ENCODE measurements around the gene ANGPTL4.
"Not testable (repeated sequence)": the region's sequence is repeated elsewhere in the genome, so short reads cannot be mapped to it uniquely, and the experiment has no call there.

ANGPTL4 gene

GRCh38 chr19:8340341-8341096 is 23.4 kb upstream of the ANGPTL4 start:
- no peak overlapping the region for H3K4me3 Mint-ChIP-seq
- no peaks in the 10 kb centered on the region for H3K9me3 Mint-ChIP-seq
- peaks cover 57% of the 10 kb centered on the region for H3K27me3 Mint-ChIP-seq (ENCODE audit: low read depth)
- no peaks in the 10 kb centered on the region for H3K36me3 Mint-ChIP-seq (ENCODE audit: low read depth)
- peaks cover 6% of the 10 kb centered on the region for H3K4me1 Mint-ChIP-seq (ENCODE audit: low read depth)
- H3K27ac Mint-ChIP-seq, result no peak overlapping the region
- no peak for DNase-seq (ENCODE audit: low spot score)

DNA sequence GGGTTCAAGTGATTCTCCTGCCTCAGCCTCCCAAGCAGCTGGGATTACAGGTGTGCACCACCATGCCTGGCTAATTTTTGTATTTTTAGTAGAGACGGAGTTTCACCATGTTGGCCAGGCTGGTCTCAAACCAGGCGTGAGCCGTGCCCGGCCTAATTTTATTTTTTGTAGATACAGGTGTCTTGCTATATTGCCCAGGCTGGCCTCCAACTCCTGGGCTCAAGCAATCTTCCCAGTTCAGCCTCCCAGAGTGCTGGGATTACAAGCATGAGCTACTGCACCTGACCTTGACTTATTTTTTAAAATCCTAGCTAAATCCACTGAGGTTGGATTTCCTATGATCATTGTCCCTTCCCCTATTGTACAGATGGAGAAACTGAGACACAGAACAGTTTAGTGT is 22.5 kb upstream of the ANGPTL4 start:
- H3K4me3 Mint-ChIP-seq, result peak overlapping the region; percentile 12
- H3K27me3 Mint-ChIP-seq (ENCODE audit: low read depth), result peaks cover 48% of the 10 kb centered on the region
- H3K9me3 Mint-ChIP-seq; H3K27ac Mint-ChIP-seq; H3K4me1 Mint-ChIP-seq (ENCODE audit: low read depth); DNase-seq (ENCODE audit: low spot score); H3K36me3 Mint-ChIP-seq (ENCODE audit: low read depth): not testable (repeated sequence)

- H3K36me3 Mint-ChIP-seq (ENCODE audit: low read depth), result no peaks in the 10 kb centered on the region
- H3K27me3 Mint-ChIP-seq (ENCODE audit: low read depth), result peaks cover 44% of the 10 kb centered on the region
- H3K9me3 Mint-ChIP-seq, result no peaks in the 10 kb centered on the region
- peak overlapping the region; percentile 29 for H3K4me3 Mint-ChIP-seq
- peaks cover 3% of the 10 kb centered on the region for H3K4me1 Mint-ChIP-seq (ENCODE audit: low read depth)
- no peak for DNase-seq (ENCODE audit: low spot score)
- no peak overlapping the region for H3K27ac Mint-ChIP-seq
Measured at GRCh38 chr19:8342316-8342683, 21.7 kb upstream of the ANGPTL4 start.

DNA sequence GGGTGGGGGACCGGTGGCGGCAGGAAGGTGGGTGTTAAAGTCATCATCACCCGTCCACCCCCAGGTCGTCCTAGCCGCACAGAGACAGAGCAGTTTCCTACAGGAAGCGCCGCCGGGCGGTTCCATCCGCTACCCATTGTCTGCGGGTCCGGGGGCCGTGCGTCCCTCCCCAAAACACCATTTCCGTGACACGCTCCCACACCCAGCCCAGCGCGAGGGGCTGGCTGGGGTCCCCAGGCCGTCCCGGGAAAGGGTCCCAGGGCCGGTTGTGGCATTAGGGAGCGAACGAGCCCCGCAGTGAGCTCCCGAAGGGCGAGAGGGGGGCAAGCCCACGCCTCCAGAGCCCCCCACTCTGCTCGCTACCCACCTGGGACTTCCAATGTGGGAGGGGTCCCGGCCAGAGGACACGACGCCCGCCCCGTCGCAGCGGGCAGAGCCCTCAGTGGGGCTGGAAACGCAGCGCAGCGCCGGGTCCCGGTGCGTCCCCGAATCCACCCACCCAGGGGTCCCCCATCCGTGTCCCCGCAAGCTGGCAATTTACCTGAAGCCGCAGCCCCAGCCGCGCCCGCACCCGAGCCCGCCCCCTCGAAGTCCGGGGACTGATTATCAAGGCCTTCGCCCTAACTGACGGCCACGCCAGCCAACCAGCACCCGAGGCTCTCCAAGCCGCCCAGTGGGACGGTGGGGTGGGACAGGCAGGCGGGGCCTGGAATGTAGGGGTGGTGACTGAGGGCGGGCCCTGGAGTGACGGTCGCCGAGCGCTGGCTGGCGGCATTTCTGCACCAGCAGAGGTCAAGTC is 21.1 kb upstream of the ANGPTL4 start, which contains the start of gene KANK3:
Gene KANK3 (minus strand): TSS at position 579 of the 799 bp plus-strand sequence. CDS start 5,434 bp downstream, outside the sequence.
- DNase-seq (ENCODE audit: low spot score), result peak; percentile 90
- peaks cover 39% of the 10 kb centered on the region for H3K27me3 Mint-ChIP-seq (ENCODE audit: low read depth)
- H3K36me3 Mint-ChIP-seq (ENCODE audit: low read depth), result no peaks in the 10 kb centered on the region
- peak within 1 kb of the TSS; percentile 76 for H3K4me3 Mint-ChIP-seq
- H3K4me1 Mint-ChIP-seq (ENCODE audit: low read depth), result peaks cover 3% of the 10 kb centered on the region
- H3K27ac Mint-ChIP-seq, result no peak within 1 kb of the TSS
- H3K9me3 Mint-ChIP-seq, result no peaks in the 10 kb centered on the region

GRCh38 chr19:8343483-8343844 is 20.5 kb upstream of the ANGPTL4 start:
- Mint-ChIP-seq H3K27me3 (ENCODE audit: low read depth) (peaks cover 34% of the 10 kb centered on the region), H3K4me1 (ENCODE audit: low read depth) (peaks cover 3% of the 10 kb centered on the region), H3K36me3 (ENCODE audit: low read depth) (no peaks in the 10 kb centered on the region), H3K9me3 (no peaks in the 10 kb centered on the region), H3K27ac (no peak overlapping the region), H3K4me3 (peak overlapping the region; percentile 76)
- DNase-seq (ENCODE audit: low spot score), result no peak

DNA sequence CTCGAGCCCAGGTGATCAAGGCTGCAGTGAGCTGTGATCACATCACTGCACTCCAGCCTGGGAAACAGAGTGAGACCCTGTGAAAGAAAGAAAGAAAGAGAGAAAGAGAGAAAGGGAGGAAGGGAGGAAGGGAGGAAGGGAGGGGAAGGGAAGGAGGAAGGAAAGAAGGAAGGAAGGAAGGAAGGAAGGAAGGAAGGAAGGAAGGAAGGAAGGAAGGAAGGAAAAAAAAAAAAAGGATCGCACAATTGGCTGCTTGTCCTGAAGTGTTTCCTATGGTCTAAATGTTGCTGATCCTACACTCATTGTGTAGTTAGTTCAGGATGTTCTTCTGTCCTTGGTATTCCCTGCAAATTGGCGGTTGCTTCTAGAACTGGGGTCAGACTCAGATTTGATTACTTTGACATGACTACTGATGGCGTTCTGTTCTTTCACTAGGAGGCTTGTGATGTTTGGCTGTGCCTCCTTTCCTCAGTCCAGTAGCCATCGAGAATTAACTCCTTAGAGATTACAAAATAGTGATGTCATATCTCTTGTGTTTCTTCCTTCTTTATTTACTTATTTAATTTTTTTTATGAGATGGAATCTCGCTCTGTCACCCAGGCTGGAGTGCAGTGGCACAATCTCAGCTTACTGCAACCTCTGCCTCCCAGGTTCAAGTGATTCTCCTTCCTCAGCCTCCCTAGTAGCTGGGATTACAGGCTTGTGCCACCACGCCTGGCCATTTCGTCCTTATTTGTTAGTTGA is 14.2 kb upstream of the ANGPTL4 start:
- DNase-seq (ENCODE audit: low spot score); H3K27ac Mint-ChIP-seq; H3K4me1 Mint-ChIP-seq (ENCODE audit: low read depth); H3K9me3 Mint-ChIP-seq; H3K4me3 Mint-ChIP-seq; H3K36me3 Mint-ChIP-seq (ENCODE audit: low read depth): not testable (repeated sequence)
- H3K27me3 Mint-ChIP-seq (ENCODE audit: low read depth), result peaks cover 27% of the 10 kb centered on the region

DNA sequence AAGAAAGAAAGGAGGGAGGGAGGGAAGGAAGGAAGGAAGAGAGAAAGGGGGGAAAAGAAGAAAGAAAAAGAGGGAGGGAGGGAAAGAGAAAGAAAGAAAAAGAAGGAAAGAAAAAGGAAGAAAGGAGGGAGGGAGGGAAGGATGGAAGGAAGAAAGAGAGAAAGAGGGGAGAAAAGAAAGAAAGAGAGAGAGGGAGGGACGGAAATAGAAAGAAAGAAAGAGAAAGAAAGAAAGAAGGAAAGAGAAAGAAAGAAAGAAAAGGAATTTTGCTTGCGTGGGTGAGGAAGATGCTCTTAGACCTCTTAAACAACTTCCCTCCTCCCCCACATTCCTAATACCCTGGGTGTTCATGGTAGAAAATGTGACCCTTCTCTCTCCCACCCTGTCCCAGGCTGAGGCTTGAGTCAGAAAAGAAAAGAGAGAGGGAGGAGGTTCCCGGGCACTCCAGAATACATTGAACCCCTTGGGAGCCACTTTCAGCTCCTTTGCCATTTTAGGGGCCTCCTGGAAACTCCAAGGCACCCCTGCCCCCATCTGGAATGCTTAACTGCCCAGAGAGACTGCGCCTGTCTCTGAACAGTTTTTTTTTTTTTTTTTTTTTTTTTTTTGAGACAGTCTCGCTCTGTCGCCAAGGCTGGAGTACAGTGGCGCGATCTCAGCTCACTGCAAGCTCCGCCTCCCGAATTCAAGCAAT is 11.7 kb upstream of the ANGPTL4 start:
- H3K27ac Mint-ChIP-seq, result no peak overlapping the region
- peak overlapping the region; percentile 34 for H3K4me3 Mint-ChIP-seq
- H3K36me3 Mint-ChIP-seq (ENCODE audit: low read depth), result no peaks in the 10 kb centered on the region
- peaks cover 23% of the 10 kb centered on the region for H3K27me3 Mint-ChIP-seq (ENCODE audit: low read depth)
- no peaks in the 10 kb centered on the region for H3K9me3 Mint-ChIP-seq
- DNase-seq (ENCODE audit: low spot score), result no peak
- H3K4me1 Mint-ChIP-seq (ENCODE audit: low read depth), result peaks cover 9% of the 10 kb centered on the region

DNA sequence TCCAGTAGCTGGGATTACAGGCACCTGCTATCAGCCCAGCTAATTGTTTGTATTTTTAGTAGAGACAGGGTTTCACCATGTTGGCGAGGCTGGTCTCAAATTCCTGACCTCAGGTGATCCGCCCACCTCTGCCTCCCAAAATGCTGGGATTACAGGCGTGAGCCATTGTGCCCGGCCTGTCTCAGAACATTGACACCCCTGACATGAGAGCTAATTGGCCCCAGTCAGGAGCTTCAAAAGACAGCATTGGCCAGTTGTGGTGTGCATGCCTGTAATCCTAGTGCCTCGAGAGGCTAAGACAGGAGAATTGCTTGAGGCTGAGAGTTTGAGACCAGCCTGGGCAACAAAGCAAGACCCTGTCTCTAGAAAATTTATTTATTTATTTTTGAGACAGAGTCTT is 11.1 kb upstream of the ANGPTL4 start:
- not testable (repeated sequence) for H3K9me3 Mint-ChIP-seq; DNase-seq (ENCODE audit: low spot score); H3K4me1 Mint-ChIP-seq (ENCODE audit: low read depth); H3K36me3 Mint-ChIP-seq (ENCODE audit: low read depth); H3K27ac Mint-ChIP-seq; H3K4me3 Mint-ChIP-seq
- H3K27me3 Mint-ChIP-seq (ENCODE audit: low read depth), result peaks cover 23% of the 10 kb centered on the region

- H3K4me1 Mint-ChIP-seq (ENCODE audit: low read depth), result peaks cover 9% of the 10 kb centered on the region
- H3K9me3 Mint-ChIP-seq, result no peaks in the 10 kb centered on the region
- peaks cover 13% of the 10 kb centered on the region for H3K27me3 Mint-ChIP-seq (ENCODE audit: low read depth)
- DNase-seq (ENCODE audit: low spot score), result peak; percentile 42
- no peak overlapping the region for H3K4me3 Mint-ChIP-seq
- no peaks in the 10 kb centered on the region for H3K36me3 Mint-ChIP-seq (ENCODE audit: low read depth)
- H3K27ac Mint-ChIP-seq, result no peak overlapping the region
Measured at GRCh38 chr19:8355631-8356402, 8.1 kb upstream of the ANGPTL4 start.

GRCh38 chr19:8357007-8357521 is 6.9 kb upstream of the ANGPTL4 start:
- no peak for DNase-seq (ENCODE audit: low spot score)
- Mint-ChIP-seq H3K4me1 (ENCODE audit: low read depth) (peaks cover 13% of the 10 kb centered on the region), H3K27me3 (ENCODE audit: low read depth) (peaks cover 4% of the 10 kb centered on the region), H3K4me3 (no peak overlapping the region), H3K36me3 (ENCODE audit: low read depth) (no peaks in the 10 kb centered on the region), H3K9me3 (no peaks in the 10 kb centered on the region), H3K27ac (no peak overlapping the region)

DNA sequence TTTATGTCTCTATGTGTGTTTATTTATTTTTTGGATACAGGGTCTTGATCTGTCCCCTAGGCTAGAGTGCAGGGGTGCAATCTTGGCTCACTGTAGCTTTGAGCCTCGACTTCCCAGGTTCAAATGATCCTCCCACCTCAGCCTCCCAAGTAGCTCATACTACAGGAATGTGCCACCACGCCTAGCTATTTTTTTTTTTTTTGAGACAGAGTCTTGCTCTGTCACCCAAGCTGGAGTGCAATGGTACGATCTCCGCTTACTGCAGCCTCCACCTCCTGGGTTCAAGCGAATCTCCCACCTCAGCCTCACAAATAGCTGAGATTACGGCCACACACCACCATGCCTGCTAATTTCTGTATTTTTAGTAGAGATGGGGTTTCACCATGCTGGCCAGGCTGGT is 5.0 kb upstream of the ANGPTL4 start:
- Mint-ChIP-seq H3K4me3 (no peak overlapping the region), H3K27ac (no peak overlapping the region), H3K4me1 (ENCODE audit: low read depth) (peaks cover 19% of the 10 kb centered on the region), H3K9me3 (no peaks in the 10 kb centered on the region), H3K36me3 (ENCODE audit: low read depth) (no peaks in the 10 kb centered on the region), H3K27me3 (ENCODE audit: low read depth) (peaks cover 3% of the 10 kb centered on the region)
- no peak for DNase-seq (ENCODE audit: low spot score)

GRCh38 chr19:8360196-8360595 is 3.8 kb upstream of the ANGPTL4 start:
- H3K9me3 Mint-ChIP-seq, result no peaks in the 10 kb centered on the region
- H3K27me3 Mint-ChIP-seq (ENCODE audit: low read depth), result peaks cover 6% of the 10 kb centered on the region
- H3K4me1 Mint-ChIP-seq (ENCODE audit: low read depth), result peaks cover 19% of the 10 kb centered on the region
- H3K36me3 Mint-ChIP-seq (ENCODE audit: low read depth), result no peaks in the 10 kb centered on the region
- no peak for DNase-seq (ENCODE audit: low spot score)
- H3K27ac Mint-ChIP-seq, result no peak overlapping the region
- no peak overlapping the region for H3K4me3 Mint-ChIP-seq
